ENCODE data around the gene TRIAP1. TPM values are rescaled to one million over a fixed set of nuclear protein-coding genes. Genes with fewer than 3 reads are reported as not detected.

Gene TRIAP1
- total and polyA plus RNA-seq, 9 donors: 8.1 to 18.5 (median 13.4) TPM

- Histone ChIP-seq H3K27me3 (no peaks in the 10 kb centered on the region), H3K9me3 (no peaks in the 10 kb centered on the region), H3K4me1 (ENCODE audit: insufficient read depth) (peaks cover 9% of the 10 kb centered on the region), H3K4me3 (peak within 1 kb of the TSS; percentile 79), H3K36me3 (no peaks in the 10 kb centered on the region), H3K27ac (peak within 1 kb of the TSS; percentile 87 to 89)
- peak; percentile 76 for TF ChIP-seq POLR2A (IDR thresholded peaks at IDR 0.05)
- no peak for TF ChIP-seq EP300 (IDR thresholded peaks at IDR 0.05)
- peak; percentile 89 to 94 (median 94) for TF ChIP-seq CTCF (IDR thresholded peaks at IDR 0.05)
- intact Hi-C loops (cut with DNase I): no loop called here
- peak; percentile 95 to 97 (median 96) for DNase-seq
- 0% methylated on average over 68 to 88 of the region's 88 CpGs for WGBS, 3 donors
Measured at GRCh38 chr12:120469450-120470149, 23.4 kb upstream of the TRIAP1 start, which contains the start of gene SRSF9. TSS of gene SRSF9 (minus strand) at chr12:120469748. CDS start at chr12:120469609, 139 bp downstream.

DNA sequence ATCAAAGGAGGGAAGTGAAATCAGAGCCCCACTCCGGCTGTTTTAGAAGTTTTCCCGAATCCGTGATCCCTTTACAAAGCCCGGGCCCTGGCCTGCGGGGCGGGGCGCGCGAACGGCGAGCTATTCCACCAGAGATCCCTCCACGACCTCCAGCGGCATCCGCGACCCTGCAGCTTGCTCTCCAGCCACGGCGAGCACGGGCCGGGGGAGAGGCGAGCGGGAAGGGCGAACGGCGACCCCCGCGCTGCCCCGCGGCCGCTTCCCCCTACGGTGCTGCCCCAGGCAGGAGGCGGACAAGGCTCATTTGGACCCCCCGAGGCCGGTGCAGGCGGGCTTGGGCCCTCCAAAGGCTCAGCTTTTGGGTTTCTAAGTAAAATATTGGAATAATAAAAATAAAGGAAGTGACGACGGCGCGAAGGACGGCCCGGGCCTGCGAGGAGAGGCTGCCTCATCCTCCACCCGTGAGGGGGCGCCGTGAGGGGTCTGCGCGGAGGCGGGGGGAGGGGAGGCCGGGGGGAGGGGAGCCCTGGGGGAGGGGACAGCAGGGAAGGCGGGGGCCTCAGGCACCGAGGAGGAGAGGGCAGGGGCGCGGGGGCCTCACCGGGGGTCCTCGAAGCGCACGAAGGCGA is 22.8 kb upstream of the TRIAP1 start:
- H3K36me3 ChIP-seq: no peaks in the 10 kb centered on the region
- peaks cover 9% of the 10 kb centered on the region for H3K4me1 ChIP-seq (ENCODE audit: insufficient read depth)
- peak overlapping the region; percentile 87 to 89 for H3K27ac ChIP-seq
- no peaks in the 10 kb centered on the region for H3K27me3 ChIP-seq
- WGBS, 3 donors: 0 to 1% (median 1%) methylated on average over 45 to 57 of the region's 57 CpGs
- H3K9me3 ChIP-seq: no peaks in the 10 kb centered on the region
- H3K4me3 ChIP-seq: peak overlapping the region; percentile 79
- no peak for TF ChIP-seq EP300 (IDR thresholded peaks at IDR 0.05)
- no peak for TF ChIP-seq CTCF (IDR thresholded peaks at IDR 0.05)
- TF ChIP-seq POLR2A (IDR thresholded peaks at IDR 0.05): no peak
- peak; percentile 37 to 70 (median 62) for DNase-seq
- intact Hi-C loops (cut with DNase I): no loop called here

- Histone ChIP-seq H3K27me3 (no peaks in the 10 kb centered on the region), H3K9me3 (no peaks in the 10 kb centered on the region), H3K36me3 (no peaks in the 10 kb centered on the region), H3K4me1 (ENCODE audit: insufficient read depth) (peaks cover 9% of the 10 kb centered on the region), H3K4me3 (peak overlapping the region; percentile 79), H3K27ac (peak overlapping the region; percentile 87 to 89)
- intact Hi-C loops (cut with DNase I): no loop called here
- peak in 4 of 5 donors; percentile 30 to 59 (median 45) for DNase-seq
- TF ChIP-seq CTCF (IDR thresholded peaks at IDR 0.05): no peak
- WGBS, 3 donors: 1% methylated on average over 22 to 23 of the region's 23 CpGs
Measured at GRCh38 chr12:120468325-120468820, 22.2 kb upstream of the TRIAP1 start.

GRCh38 chr12:120467439-120467838 is 21.3 kb upstream of the TRIAP1 start:
- DNase-seq: no peak
- 81 to 86% (median 83%) methylated on average over 6 of the region's 6 CpGs for WGBS, 3 donors

More at GRCh38 chr12:120467439-120467838, 21.3 kb upstream of the TRIAP1 start:
- Histone ChIP-seq H3K4me3 (no peak overlapping the region), H3K9me3 (no peaks in the 10 kb centered on the region), H3K4me1 (ENCODE audit: insufficient read depth) (peaks cover 9% of the 10 kb centered on the region), H3K36me3 (no peaks in the 10 kb centered on the region), H3K27me3 (no peaks in the 10 kb centered on the region), H3K27ac (no peak overlapping the region)
- TF ChIP-seq EP300 (IDR thresholded peaks at IDR 0.05) (no peak), POLR2A (IDR thresholded peaks at IDR 0.05) (no peak), CTCF (IDR thresholded peaks at IDR 0.05) (no peak)
- intact Hi-C loops (cut with DNase I): no loop called here
